K562 (cell line): Measurements from ENCODE around the gene IGSF23. TPM values are rescaled to one million over a fixed set of nuclear protein-coding genes. Genes with fewer than 3 reads are reported as not detected.

Experiments
- CBX5 ChIP-seq: IDR thresholded peaks from 2 replicates; pipeline ENCODE4 v1.6.1; 2014; ENCODE audit warnings: low read depth, borderline replicate concordance
- GATAD2B ChIP-seq: fragments of 450-650 bp; IDR thresholded peaks from 2 replicates; pipeline ENCODE4 v1.6.1; 2017; ENCODE audit warnings: mild to moderate bottlenecking, borderline replicate concordance
- HNRNPUL1 ChIP-seq: fragments of 200-400 bp; formaldehyde crosslinking; IDR thresholded peaks from 2 replicates; pipeline ENCODE4 v1.6.1; 2017; ENCODE audit warnings: low read length
- KDM1A ChIP-seq, 2 experiments: fragments of 450-650 bp; IDR thresholded peaks; 2 replicates each; pipeline ENCODE4 v1.6.1; 2016; ENCODE audit warnings: mild to moderate bottlenecking in 2 of 2
- NBN ChIP-seq: fragments of 450-650 bp; IDR thresholded peaks from 2 replicates; pipeline ENCODE4 v1.6.1; 2016; ENCODE audit warnings: low read depth, mild to moderate bottlenecking
- SMARCA4 ChIP-seq: fragments of 450-650 bp; IDR thresholded peaks from 2 replicates; pipeline ENCODE4 v1.6.1; 2016
- TARDBP ChIP-seq: fragments of 450-650 bp; IDR thresholded peaks from 2 replicates; pipeline ENCODE4 v1.6.1; 2016
- TCFL5 ChIP-seq: fragments of 250-450 bp; sonication (Bioruptor Pico); conservative IDR thresholded peaks from 2 replicates; pipeline ENCODE4 v1.6.1; 2021; ENCODE audit warnings: mild to moderate bottlenecking, moderate library complexity, matching md5 sums
- TRIM24 ChIP-seq, 2 experiments: fragments of 450-650 bp; IDR thresholded peaks; 2 replicates each; pipeline ENCODE4 v1.6.1; 2016
- ZNF184 ChIP-seq: sonication (generic); formaldehyde crosslinking; IDR thresholded peaks from 2 replicates; pipeline ENCODE4 v1.5.0; 2020; ENCODE audit warnings: missing genetic modification reagents
- ZNF766 ChIP-seq: fragments of 200-800 bp; sonication (Bioruptor generic); conservative IDR thresholded peaks from 2 replicates; pipeline ENCODE4 v1.6.1; 2016; ENCODE audit warnings: missing genetic modification characterization, missing compliant biosample characterization
- polyA plus RNA-seq, 8 experiments: library from polyadenylated mRNA; depleted of rRNA in 4 of 8; stranded (reverse) in 5 of 8; unstranded in 3 of 8; fragments of >200 nt; fragmentation: Nextera tagmentation in 2 of 8; fragmentation: Illumina TruSeq in 1 of 8; extraction: Ambion mirVana in 2 of 8; extraction: Trizol in 1 of 8; gene quantifications; 2 replicates each; pipeline versions ENCODE4 v1.2.1 to v1.2.3, GENCODE V29; 2011 to 2014; ENCODE audit warnings: inconsistent platforms in 1 of 8, missing spikeins in 1 of 8
- total RNA-seq, 7 experiments: library from RNA; depleted of rRNA in 6 of 7; stranded (reverse); fragments of >200 nt in 6 of 7; fragmentation: Illumina TruSeq in 2 of 7; extraction: Trizol in 2 of 7; gene quantifications; 2 replicates each; pipeline versions ENCODE4 v1.2.1 to v1.2.3, GENCODE V29; 2011 to 2021; ENCODE audit warnings: low replicate concordance in 1 of 7
- TF ChIP-seq, protein P1 (sequence below): fragments of 250-450 bp; sonication (Bioruptor Pico); IDR thresholded peaks from 2 replicates; pipeline ENCODE4 v1.8.0; 2022; ENCODE audit warnings: inconsistent platforms, mild to moderate bottlenecking, moderate library complexity, borderline replicate concordance
- TF ChIP-seq, protein P2 (sequence below), 2 experiments: fragments of 450-650 bp; IDR thresholded peaks; 2 replicates each; pipeline ENCODE4 v1.6.1; 2018; ENCODE audit warnings: mild to moderate bottlenecking in 2 of 2, low read depth in 1 of 2; ENCODE audit not compliant: partially characterized antibody in 2 of 2
- TF ChIP-seq, protein P3 (sequence below): fragments of 250-450 bp; sonication (Bioruptor Pico); IDR thresholded peaks from 2 replicates; pipeline ENCODE4 v1.4.0; 2020; ENCODE audit warnings: borderline replicate concordance
- TF ChIP-seq, protein P4 (sequence below): fragments of 450-650 bp; IDR thresholded peaks from 2 replicates; pipeline ENCODE4 v1.6.1; 2016; ENCODE audit warnings: low read depth, mild to moderate bottlenecking, moderate library complexity

IGSF23 gene
- total and polyA plus RNA-seq, 9 of the 15 experiments (the other 6 are each of a cell fraction or from before 2014, with no cell fraction given), result not detected

DNA sequence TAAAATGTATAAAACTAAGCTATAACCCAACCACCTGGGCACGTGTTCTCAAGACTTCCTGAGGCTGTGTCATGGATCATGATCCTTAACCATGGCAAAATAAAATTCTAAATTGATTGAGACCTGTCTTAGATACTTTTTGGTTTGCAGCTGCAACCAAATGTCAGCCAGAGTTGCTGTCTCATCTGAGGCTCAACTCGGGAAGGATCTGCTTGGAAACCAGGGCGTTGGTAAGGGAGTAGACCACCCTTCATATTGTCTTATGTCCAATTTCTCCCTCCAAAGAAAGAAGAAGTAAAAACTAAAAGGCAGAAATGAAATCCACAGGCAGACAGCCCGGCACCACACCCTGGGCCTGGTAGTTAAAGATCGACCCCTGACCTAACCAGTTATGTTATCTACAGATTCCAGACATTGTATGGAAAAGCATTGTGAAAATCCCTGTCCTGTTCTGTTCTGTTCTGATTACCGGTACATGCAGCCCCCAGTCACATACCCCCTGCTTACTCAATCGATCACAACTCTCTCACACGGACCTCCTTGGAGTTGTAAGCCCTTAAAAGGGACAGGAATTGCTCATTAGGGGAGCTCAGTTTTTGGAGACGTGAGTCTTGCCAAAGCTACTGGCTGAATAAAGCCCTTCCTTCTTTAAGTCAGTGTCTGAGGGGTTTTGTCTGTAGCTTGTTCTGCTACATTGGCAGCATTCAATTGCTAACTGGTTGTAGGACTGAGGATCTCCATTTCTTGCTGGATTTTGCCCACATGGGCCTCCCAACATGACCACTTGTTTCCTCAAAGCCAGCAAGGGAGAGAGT is 22.9 kb upstream of the IGSF23 start (continued):
- TF ChIP-seq TCFL5 (no peak), ZNF184 (CRISPR knock-in tag) (no peak), CBX5 (no peak), KDM1A (IDR thresholded peaks at IDR 0.05) (peak; percentile 94 to 95), TRIM24 (IDR thresholded peaks at IDR 0.05) (peak; percentile 90 to 92), HNRNPUL1 (no peak), TARDBP (peak; percentile 47; the same call in 1 of the 2 replicates), ZNF766 (CRISPR knock-in tag) (0 out of 2 replicates have a peak, but pooled peaks have one; percentile 44), SMARCA4 (peak; percentile 93), GATAD2B (no peak), NBN (no peak)
- TF ChIP-seq, protein P1, sequence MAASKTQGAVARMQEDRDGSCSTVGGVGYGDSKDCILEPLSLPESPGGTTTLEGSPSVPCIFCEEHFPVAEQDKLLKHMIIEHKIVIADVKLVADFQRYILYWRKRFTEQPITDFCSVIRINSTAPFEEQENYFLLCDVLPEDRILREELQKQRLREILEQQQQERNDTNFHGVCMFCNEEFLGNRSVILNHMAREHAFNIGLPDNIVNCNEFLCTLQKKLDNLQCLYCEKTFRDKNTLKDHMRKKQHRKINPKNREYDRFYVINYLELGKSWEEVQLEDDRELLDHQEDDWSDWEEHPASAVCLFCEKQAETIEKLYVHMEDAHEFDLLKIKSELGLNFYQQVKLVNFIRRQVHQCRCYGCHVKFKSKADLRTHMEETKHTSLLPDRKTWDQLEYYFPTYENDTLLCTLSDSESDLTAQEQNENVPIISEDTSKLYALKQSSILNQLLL (CRISPR knock-in tag), result no peak
- TF ChIP-seq, protein P2, sequence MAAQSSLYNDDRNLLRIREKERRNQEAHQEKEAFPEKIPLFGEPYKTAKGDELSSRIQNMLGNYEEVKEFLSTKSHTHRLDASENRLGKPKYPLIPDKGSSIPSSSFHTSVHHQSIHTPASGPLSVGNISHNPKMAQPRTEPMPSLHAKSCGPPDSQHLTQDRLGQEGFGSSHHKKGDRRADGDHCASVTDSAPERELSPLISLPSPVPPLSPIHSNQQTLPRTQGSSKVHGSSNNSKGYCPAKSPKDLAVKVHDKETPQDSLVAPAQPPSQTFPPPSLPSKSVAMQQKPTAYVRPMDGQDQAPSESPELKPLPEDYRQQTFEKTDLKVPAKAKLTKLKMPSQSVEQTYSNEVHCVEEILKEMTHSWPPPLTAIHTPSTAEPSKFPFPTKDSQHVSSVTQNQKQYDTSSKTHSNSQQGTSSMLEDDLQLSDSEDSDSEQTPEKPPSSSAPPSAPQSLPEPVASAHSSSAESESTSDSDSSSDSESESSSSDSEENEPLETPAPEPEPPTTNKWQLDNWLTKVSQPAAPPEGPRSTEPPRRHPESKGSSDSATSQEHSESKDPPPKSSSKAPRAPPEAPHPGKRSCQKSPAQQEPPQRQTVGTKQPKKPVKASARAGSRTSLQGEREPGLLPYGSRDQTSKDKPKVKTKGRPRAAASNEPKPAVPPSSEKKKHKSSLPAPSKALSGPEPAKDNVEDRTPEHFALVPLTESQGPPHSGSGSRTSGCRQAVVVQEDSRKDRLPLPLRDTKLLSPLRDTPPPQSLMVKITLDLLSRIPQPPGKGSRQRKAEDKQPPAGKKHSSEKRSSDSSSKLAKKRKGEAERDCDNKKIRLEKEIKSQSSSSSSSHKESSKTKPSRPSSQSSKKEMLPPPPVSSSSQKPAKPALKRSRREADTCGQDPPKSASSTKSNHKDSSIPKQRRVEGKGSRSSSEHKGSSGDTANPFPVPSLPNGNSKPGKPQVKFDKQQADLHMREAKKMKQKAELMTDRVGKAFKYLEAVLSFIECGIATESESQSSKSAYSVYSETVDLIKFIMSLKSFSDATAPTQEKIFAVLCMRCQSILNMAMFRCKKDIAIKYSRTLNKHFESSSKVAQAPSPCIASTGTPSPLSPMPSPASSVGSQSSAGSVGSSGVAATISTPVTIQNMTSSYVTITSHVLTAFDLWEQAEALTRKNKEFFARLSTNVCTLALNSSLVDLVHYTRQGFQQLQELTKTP (IDR thresholded peaks at IDR 0.05; ENCODE audit: low read depth in 1 of 2, partially characterized antibody in 2 of 2), result no peak
- TF ChIP-seq, protein P3, sequence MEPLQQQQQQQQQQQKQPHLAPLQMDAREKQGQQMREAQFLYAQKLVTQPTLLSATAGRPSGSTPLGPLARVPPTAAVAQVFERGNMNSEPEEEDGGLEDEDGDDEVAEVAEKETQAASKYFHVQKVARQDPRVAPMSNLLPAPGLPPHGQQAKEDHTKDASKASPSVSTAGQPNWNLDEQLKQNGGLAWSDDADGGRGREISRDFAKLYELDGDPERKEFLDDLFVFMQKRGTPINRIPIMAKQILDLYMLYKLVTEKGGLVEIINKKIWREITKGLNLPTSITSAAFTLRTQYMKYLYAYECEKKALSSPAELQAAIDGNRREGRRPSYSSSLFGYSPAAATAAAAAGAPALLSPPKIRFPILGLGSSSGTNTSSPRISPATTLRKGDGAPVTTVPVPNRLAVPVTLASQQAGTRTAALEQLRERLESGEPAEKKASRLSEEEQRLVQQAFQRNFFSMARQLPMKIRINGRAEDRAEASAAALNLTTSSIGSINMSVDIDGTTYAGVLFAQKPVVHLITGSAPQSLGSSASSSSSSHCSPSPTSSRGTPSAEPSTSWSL (CRISPR knock-in tag), result no peak
- TF ChIP-seq, protein P4, sequence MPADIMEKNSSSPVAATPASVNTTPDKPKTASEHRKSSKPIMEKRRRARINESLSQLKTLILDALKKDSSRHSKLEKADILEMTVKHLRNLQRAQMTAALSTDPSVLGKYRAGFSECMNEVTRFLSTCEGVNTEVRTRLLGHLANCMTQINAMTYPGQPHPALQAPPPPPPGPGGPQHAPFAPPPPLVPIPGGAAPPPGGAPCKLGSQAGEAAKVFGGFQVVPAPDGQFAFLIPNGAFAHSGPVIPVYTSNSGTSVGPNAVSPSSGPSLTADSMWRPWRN, result peak; percentile 44; the same call in 1 of the 2 replicates
